HFFc6 (cell line): ENCODE results near the gene SEMA3B. TPM values are rescaled to one million over a fixed set of nuclear protein-coding genes. Genes with fewer than 3 reads are reported as not detected.

Experiments
- DNase-seq: peaks from one replicate; pipeline ENCODE4 v3.0.0-alpha.2; 2018
- H3K27ac Mint-ChIP-seq: 2 replicates; pipeline ENCODE4 v1.8.0; 2020; ENCODE audit warnings: mild to moderate bottlenecking, mixed read lengths
- H3K27me3 Mint-ChIP-seq: 2 replicates; pipeline ENCODE4 v1.8.0; 2021; ENCODE audit warnings: mild to moderate bottlenecking, moderate library complexity, mixed read lengths; ENCODE audit not compliant: insufficient read depth
- H3K36me3 Mint-ChIP-seq: 2 replicates; pipeline ENCODE4 v1.8.0; 2021; ENCODE audit warnings: low read depth, mixed read lengths
- H3K4me1 Mint-ChIP-seq: 2 replicates; pipeline ENCODE4 v1.8.0; 2020; ENCODE audit warnings: low read depth, mixed read lengths
- H3K4me3 Mint-ChIP-seq: 2 replicates; pipeline ENCODE4 v1.8.0; 2020; ENCODE audit warnings: mild to moderate bottlenecking, moderate library complexity, mixed read lengths
- H3K9me3 Mint-ChIP-seq: 2 replicates; pipeline ENCODE4 v1.8.0; 2020; ENCODE audit warnings: mild to moderate bottlenecking, mixed read lengths
- CTCF ChIP-seq: fragments of 200-600 bp; sonication (generic); IDR thresholded peaks from 2 replicates; pipeline ENCODE4 v1.5.0; 2021; ENCODE audit warnings: antibody characterized with exemption, mild to moderate bottlenecking
- total RNA-seq, 6 experiments: library from RNA; stranded (reverse); fragmentation: NEBNext Ultra II Directional; extraction: Animal tissue kit (Norgen Biotek cat#: 25700); gene quantifications; 2 replicates in 1 of 6; 3 replicates in 5 of 6; pipeline ENCODE4 v1.2.3, GENCODE V29; 2021

SEMA3B gene
- total RNA-seq, 6 experiments from 2014 or later = 14.5 to 26.6 (median 24.7) TPM

- H3K4me1 Mint-ChIP-seq = peaks cover 26% of the 10 kb centered on the region
- no peak for DNase-seq
- H3K27me3 Mint-ChIP-seq = peaks cover 1% of the 10 kb centered on the region; the same call in 1 of the 2 replicates
- H3K27ac Mint-ChIP-seq = no peak overlapping the region
- H3K36me3 Mint-ChIP-seq = peaks cover 5% of the 10 kb centered on the region
- no peak overlapping the region for H3K4me3 Mint-ChIP-seq
- no peak for TF ChIP-seq CTCF
- no peaks in the 10 kb centered on the region for H3K9me3 Mint-ChIP-seq
Observed at GRCh38 chr3:50294089-50294488, 25.1 kb downstream of the SEMA3B start.

- Mint-ChIP-seq H3K9me3 (no peaks in the 10 kb centered on the region), H3K27ac (no peak overlapping the region), H3K4me1 (peaks cover 28% of the 10 kb centered on the region), H3K4me3 (no peak overlapping the region), H3K27me3 (peaks cover 1% of the 10 kb centered on the region; the same call in 1 of the 2 replicates), H3K36me3 (peaks cover 5% of the 10 kb centered on the region)
- no peak for TF ChIP-seq CTCF
- no peak for DNase-seq
Observed at GRCh38 chr3:50294492-50295403, 25.8 kb downstream of the SEMA3B start.

- H3K9me3 Mint-ChIP-seq = no peaks in the 10 kb centered on the region
- H3K4me1 Mint-ChIP-seq = peaks cover 37% of the 10 kb centered on the region
- peaks cover 1% of the 10 kb centered on the region; the same call in 1 of the 2 replicates for H3K27me3 Mint-ChIP-seq
- DNase-seq = no peak
- H3K27ac Mint-ChIP-seq = no peak overlapping the region
- TF ChIP-seq CTCF = no peak
- H3K36me3 Mint-ChIP-seq = peaks cover 5% of the 10 kb centered on the region
- no peak overlapping the region for H3K4me3 Mint-ChIP-seq
Observed at GRCh38 chr3:50295553-50296431, 26.8 kb downstream of the SEMA3B start.

GRCh38 chr3:50296721-50297383 lies 27.9 kb downstream of the SEMA3B start:
- H3K4me1 Mint-ChIP-seq = peaks cover 30% of the 10 kb centered on the region
- TF ChIP-seq CTCF = no peak
- no peaks in the 10 kb centered on the region for H3K9me3 Mint-ChIP-seq
- peaks cover 1% of the 10 kb centered on the region; the same call in 1 of the 2 replicates for H3K27me3 Mint-ChIP-seq
- no peak for DNase-seq
- H3K36me3 Mint-ChIP-seq = no peaks in the 10 kb centered on the region
- H3K4me3 Mint-ChIP-seq = no peak overlapping the region
- no peak overlapping the region for H3K27ac Mint-ChIP-seq

GRCh38 chr3:50297384-50297775 lies 28.4 kb downstream of the SEMA3B start:
- no peaks in the 10 kb centered on the region for H3K9me3 Mint-ChIP-seq
- H3K4me1 Mint-ChIP-seq = peaks cover 28% of the 10 kb centered on the region
- H3K36me3 Mint-ChIP-seq = no peaks in the 10 kb centered on the region
- H3K27ac Mint-ChIP-seq = no peak overlapping the region
- H3K27me3 Mint-ChIP-seq = peaks cover 1% of the 10 kb centered on the region; the same call in 1 of the 2 replicates
- no peak overlapping the region for H3K4me3 Mint-ChIP-seq
- no peak for DNase-seq
- no peak for TF ChIP-seq CTCF
